OCI-LY1 (cell line): ENCODE measurements around the gene SPATA46.

ENCODE experiments used
- H2AFZ ChIP-seq: fragments of 200-600 bp; sonication (generic), shearing (Covaris generic); 2 replicates; pipeline ENCODE4 v1.6.0; 2014; ENCODE audit warnings: antibody characterized with exemption, mild to moderate bottlenecking, low read length
- H3F3A ChIP-seq: fragments of 200-600 bp; sonication (generic), shearing (Covaris generic); 2 replicates; pipeline ENCODE4 v1.6.0; 2014; ENCODE audit warnings: mild to moderate bottlenecking, antibody characterized with exemption, low read length, moderate library complexity; ENCODE audit not compliant: insufficient read depth
- H3K27ac ChIP-seq: fragments of 200-600 bp; sonication (generic); 2 replicates; pipeline ENCODE4 v1.5.1; 2014; ENCODE audit warnings: low read length, mixed run types, mild to moderate bottlenecking, low read depth; ENCODE audit not compliant: poor library complexity, severe bottlenecking
- H3K27me3 ChIP-seq: fragments of 200-600 bp; sonication (generic); 2 replicates; pipeline ENCODE4 v1.6.0; 2014; ENCODE audit warnings: antibody characterized with exemption, mild to moderate bottlenecking, low read length, moderate library complexity; ENCODE audit not compliant: insufficient read depth
- H3K36me3 ChIP-seq: fragments of 200-600 bp; sonication (generic); 2 replicates; pipeline ENCODE4 v1.6.1; 2014; ENCODE audit warnings: mild to moderate bottlenecking, antibody characterized with exemption, low read length, moderate library complexity, mixed read lengths; ENCODE audit not compliant: insufficient read depth
- H3K4me1 ChIP-seq: fragments of 200-600 bp; sonication (generic); 2 replicates; pipeline ENCODE4 v1.5.1; 2014; ENCODE audit warnings: mild to moderate bottlenecking, low read length, moderate library complexity; ENCODE audit not compliant: insufficient read depth, severe bottlenecking
- H3K4me2 ChIP-seq: fragments of 200-600 bp; sonication (generic), shearing (Covaris generic); 2 replicates; pipeline ENCODE4 v1.6.1; 2014; ENCODE audit warnings: low read length
- H3K4me3 ChIP-seq: fragments of 200-600 bp; sonication (generic); 2 replicates; pipeline ENCODE4 v1.5.1; 2014; ENCODE audit warnings: low read length, low read depth, mild to moderate bottlenecking, mixed read lengths; ENCODE audit not compliant: poor library complexity, severe bottlenecking
- H3K79me2 ChIP-seq: fragments of 200-600 bp; shearing (Covaris generic); 2 replicates; pipeline ENCODE4 v1.6.1; 2016; ENCODE audit warnings: mixed run types, low read length, mixed read lengths; ENCODE audit not compliant: insufficient read depth
- H3K9ac ChIP-seq: fragments of 200-600 bp; sonication (generic), shearing (Covaris generic); 2 replicates; pipeline ENCODE4 v1.6.1; 2014; ENCODE audit warnings: mild to moderate bottlenecking, low read length, mixed read lengths
- H3K9me2 ChIP-seq: fragments of 200-600 bp; sonication (generic), shearing (Covaris generic); 2 replicates; pipeline ENCODE4 v1.6.1; 2014; ENCODE audit warnings: low read depth, mild to moderate bottlenecking, low read length, mixed read lengths
- H3K9me3 ChIP-seq: fragments of 200-600 bp; shearing (Covaris generic); 2 replicates; pipeline ENCODE4 v1.6.1; 2014; ENCODE audit warnings: low read length, mixed read lengths
- H4K20me1 ChIP-seq: fragments of 200-600 bp; sonication (generic), shearing (Covaris generic); 2 replicates; pipeline ENCODE4 v1.6.0; 2016; ENCODE audit warnings: mild to moderate bottlenecking, low read length; ENCODE audit not compliant: insufficient read depth
- EZH2 ChIP-seq: fragments of 200-600 bp; sonication (generic), shearing (Covaris generic); IDR thresholded peaks from 2 replicates; pipeline ENCODE4 v1.8.0; 2017; ENCODE audit warnings: borderline replicate concordance, mixed run types, mild to moderate bottlenecking, antibody characterized with exemption, low read length, moderate library complexity, mixed read lengths
- TF ChIP-seq, protein P1 (sequence below): fragments of 200-600 bp; sonication (generic), shearing (Covaris generic); IDR thresholded peaks from 2 replicates; pipeline ENCODE4 v1.5.1; 2017; ENCODE audit warnings: mild to moderate bottlenecking, antibody characterized with exemption, low read length, moderate library complexity, mixed read lengths

SPATA46 gene

DNA sequence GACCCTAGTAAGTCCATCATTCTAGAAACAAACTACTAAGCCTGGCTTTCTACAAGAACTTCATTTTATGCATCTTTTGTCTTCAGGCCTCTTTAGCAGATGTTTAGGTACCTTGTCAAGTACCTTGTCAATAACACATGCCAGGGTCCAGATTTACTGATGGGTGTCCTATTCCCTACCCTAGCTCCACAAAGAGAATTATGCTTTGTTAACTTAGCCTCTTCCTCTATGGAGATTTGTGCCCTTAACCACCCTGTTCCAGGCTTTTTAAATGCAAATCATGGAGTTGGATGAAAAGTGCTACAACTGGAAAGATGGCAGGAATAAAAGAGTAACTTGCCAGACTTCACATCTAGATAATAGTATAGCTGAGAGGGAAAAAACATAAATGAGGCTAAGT is 42.7 kb downstream of the SPATA46 start:
- no peak overlapping the region for H3K9ac ChIP-seq
- no peaks in the 10 kb centered on the region for H3K36me3 ChIP-seq
- no peaks in the 10 kb centered on the region for H3K9me3 ChIP-seq
- H3K4me2 ChIP-seq: no peak overlapping the region
- no peak overlapping the region for H2AFZ ChIP-seq
- no peaks in the 10 kb centered on the region for H3K9me2 ChIP-seq
- H3K27me3 ChIP-seq: no peaks in the 10 kb centered on the region
- no peak overlapping the region for H3K27ac ChIP-seq
- H3F3A ChIP-seq: no peaks in the 10 kb centered on the region
- no peaks in the 10 kb centered on the region for H3K79me2 ChIP-seq
- H3K4me3 ChIP-seq: no peak overlapping the region
- TF ChIP-seq EZH2: no peak
- TF ChIP-seq, protein P1, sequence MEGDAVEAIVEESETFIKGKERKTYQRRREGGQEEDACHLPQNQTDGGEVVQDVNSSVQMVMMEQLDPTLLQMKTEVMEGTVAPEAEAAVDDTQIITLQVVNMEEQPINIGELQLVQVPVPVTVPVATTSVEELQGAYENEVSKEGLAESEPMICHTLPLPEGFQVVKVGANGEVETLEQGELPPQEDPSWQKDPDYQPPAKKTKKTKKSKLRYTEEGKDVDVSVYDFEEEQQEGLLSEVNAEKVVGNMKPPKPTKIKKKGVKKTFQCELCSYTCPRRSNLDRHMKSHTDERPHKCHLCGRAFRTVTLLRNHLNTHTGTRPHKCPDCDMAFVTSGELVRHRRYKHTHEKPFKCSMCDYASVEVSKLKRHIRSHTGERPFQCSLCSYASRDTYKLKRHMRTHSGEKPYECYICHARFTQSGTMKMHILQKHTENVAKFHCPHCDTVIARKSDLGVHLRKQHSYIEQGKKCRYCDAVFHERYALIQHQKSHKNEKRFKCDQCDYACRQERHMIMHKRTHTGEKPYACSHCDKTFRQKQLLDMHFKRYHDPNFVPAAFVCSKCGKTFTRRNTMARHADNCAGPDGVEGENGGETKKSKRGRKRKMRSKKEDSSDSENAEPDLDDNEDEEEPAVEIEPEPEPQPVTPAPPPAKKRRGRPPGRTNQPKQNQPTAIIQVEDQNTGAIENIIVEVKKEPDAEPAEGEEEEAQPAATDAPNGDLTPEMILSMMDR: no peak
- no peaks in the 10 kb centered on the region for H4K20me1 ChIP-seq
- H3K4me1 ChIP-seq: no peaks in the 10 kb centered on the region

- H3K4me1 ChIP-seq: no peaks in the 10 kb centered on the region
- H3K4me2 ChIP-seq: no peak overlapping the region
Observed at GRCh38 chr1:162329826-162330225, 46.8 kb downstream of the SPATA46 start.

DNA sequence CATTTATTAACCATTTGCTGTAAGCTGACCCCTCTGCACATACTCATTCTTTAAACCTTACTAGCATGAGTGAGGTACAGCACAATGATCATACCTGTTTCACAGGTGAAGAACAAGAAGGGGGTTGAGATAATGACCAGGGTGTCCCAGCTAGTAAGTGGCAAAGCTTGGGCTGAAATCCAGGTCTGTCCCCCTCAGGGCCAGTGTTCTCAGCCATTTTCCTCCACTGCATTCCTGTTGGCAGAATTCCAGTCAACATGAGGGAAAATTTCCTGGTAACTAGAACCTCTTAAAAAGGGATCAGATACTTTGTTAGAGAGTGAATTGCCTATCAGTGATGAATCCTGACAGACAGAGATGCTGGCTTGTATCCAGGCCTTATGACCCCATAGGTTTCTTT is 48.1 kb downstream of the SPATA46 start:
- no peaks in the 10 kb centered on the region for H3K4me1 ChIP-seq
- no peaks in the 10 kb centered on the region for H3F3A ChIP-seq
- TF ChIP-seq EZH2: no peak
- TF ChIP-seq, protein P1: no peak

More at GRCh38 chr1:162329826-162330225, 46.8 kb downstream of the SPATA46 start:
- no peaks in the 10 kb centered on the region for H3K79me2 ChIP-seq
- H3K9me3 ChIP-seq: no peaks in the 10 kb centered on the region
- no peaks in the 10 kb centered on the region for H3F3A ChIP-seq
- TF ChIP-seq, protein P1: no peak
- TF ChIP-seq EZH2: no peak
- H3K27ac ChIP-seq: no peak overlapping the region
- no peaks in the 10 kb centered on the region for H4K20me1 ChIP-seq
- H3K9ac ChIP-seq: no peak overlapping the region
- H3K4me3 ChIP-seq: no peak overlapping the region
- no peaks in the 10 kb centered on the region for H3K36me3 ChIP-seq
- no peak overlapping the region for H2AFZ ChIP-seq
- no peaks in the 10 kb centered on the region for H3K9me2 ChIP-seq
- H3K27me3 ChIP-seq: no peaks in the 10 kb centered on the region

More for the DNA sequence above, 48.1 kb downstream of the SPATA46 start:
- Histone ChIP-seq H3K79me2 (no peaks in the 10 kb centered on the region), H3K27me3 (no peaks in the 10 kb centered on the region), H3K27ac (no peak overlapping the region), H4K20me1 (no peaks in the 10 kb centered on the region), H3K9me3 (no peaks in the 10 kb centered on the region), H3K4me2 (no peak overlapping the region), H3K9me2 (no peaks in the 10 kb centered on the region), H3K36me3 (no peaks in the 10 kb centered on the region), H2AFZ (no peak overlapping the region), H3K4me3 (no peak overlapping the region), H3K9ac (no peak overlapping the region)
